ENCODE data around the gene SMAP2.
"Not testable (repeated sequence)": the region's sequence is repeated elsewhere in the genome, so short reads cannot be mapped to it uniquely, and the experiment has no call there.

The SMAP2 gene

DNA sequence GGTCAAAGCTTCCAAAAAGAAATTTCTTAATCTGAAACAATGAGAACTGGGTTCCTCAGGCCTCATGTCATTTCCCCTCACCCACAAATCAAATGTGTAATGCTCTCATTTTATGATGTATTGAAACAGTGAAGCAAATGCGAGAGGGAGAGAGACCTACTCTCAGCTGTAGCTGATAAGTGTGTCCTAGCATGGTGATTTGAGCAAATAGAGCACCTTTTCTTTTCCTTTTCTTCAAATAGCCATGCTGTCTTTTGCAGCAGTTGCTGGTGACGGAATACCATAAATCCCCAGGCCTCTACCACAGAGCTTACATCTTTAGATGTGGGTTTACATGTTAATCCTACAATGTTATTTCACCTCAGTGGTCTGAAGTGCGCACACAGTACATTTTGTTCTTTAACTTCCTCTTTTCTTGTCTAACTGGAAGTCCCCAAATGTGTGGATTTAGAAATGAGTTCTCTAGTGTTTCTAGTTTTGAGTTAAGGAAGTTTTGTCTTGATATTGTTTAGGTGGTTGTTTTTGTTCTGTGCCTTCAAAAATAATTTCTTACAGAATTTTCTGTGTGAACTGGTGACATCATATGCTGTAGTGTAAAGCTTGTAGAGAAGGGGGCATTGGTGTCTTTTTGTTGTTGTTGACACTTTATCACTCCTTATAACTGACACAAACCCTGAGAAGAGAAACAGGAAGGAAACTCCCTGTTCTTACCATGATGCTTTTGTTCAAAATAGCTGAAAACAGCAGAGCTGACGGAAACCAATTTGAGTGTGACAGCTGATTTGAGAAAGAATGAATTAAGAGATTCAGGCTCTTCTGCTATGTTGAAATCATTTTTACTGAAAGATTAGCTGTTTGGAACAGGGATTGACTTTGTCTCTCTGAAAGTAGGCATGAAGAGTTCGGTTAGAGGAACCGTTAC, 12.2 kb downstream of the SMAP2 start:
- TF ChIP-seq FOXP2 (optimal IDR thresholded peaks at IDR 0.05; ENCODE audit: control extremely low read depth, extremely low read length, insufficient read depth) (peak; percentile 90), EZH2 (IDR thresholded peaks at IDR 0.05) (no peak)
- Histone ChIP-seq H3K36me3 (ENCODE audit: insufficient read depth, low read length) (no peaks in the 10 kb centered on the region), H3K4me3 (peak overlapping the region; percentile 70), H3K9me3 (ENCODE audit: low read depth, low read length) (no peaks in the 10 kb centered on the region), H3K9ac (ENCODE audit: insufficient read length) (peak overlapping the region; percentile 59), H3K27ac (peak overlapping the region; percentile 92)
- no peak for DNase-seq (ENCODE audit: low read depth, low spot score)

- no peak for DNase-seq (ENCODE audit: low read depth, low spot score)
- Histone ChIP-seq H3K4me3 (peak overlapping the region; percentile 70), H3K9me3 (ENCODE audit: low read depth, low read length) (no peaks in the 10 kb centered on the region), H3K36me3 (ENCODE audit: insufficient read depth, low read length) (no peaks in the 10 kb centered on the region), H3K27ac (peak overlapping the region; percentile 92), H3K9ac (ENCODE audit: insufficient read length) (peak overlapping the region; percentile 59)
- no peak for TF ChIP-seq POLR2AphosphoS5 (IDR thresholded peaks at IDR 0.05; ENCODE audit: borderline replicate concordance, low read depth, low read length)
- TF ChIP-seq EZH2 (IDR thresholded peaks at IDR 0.05) = no peak
- TF ChIP-seq FOXP2 (optimal IDR thresholded peaks at IDR 0.05; ENCODE audit: control extremely low read depth, extremely low read length, insufficient read depth) = no peak
These were observed 12.8 kb downstream of the SMAP2 start for GRCh38 chr1:40386359-40386723.

DNA sequence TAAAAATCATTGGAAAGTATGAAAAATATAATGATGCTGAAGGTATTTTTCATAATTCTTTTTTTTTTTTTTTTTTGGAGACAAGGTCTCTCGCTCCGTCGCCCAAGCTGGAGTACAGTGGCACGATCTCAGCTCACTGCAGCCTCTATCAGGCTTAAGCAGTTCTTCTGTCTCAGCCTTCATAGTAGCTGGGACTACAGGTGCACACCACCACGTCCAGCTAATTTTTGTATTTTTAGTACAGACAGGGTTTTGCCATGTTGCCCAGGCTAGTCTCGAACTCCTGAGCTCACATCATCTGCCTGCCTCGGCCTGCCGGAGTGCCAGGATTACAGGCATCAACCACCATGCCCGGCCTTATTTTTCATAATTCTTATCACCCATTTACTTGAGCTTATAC, 13.3 kb downstream of the SMAP2 start:
- DNase-seq (ENCODE audit: low read depth, low spot score) = no peak
- H3K9ac ChIP-seq (ENCODE audit: insufficient read length) = no peak overlapping the region
- no peaks in the 10 kb centered on the region for H3K9me3 ChIP-seq (ENCODE audit: low read depth, low read length)
- no peak for TF ChIP-seq EZH2 (IDR thresholded peaks at IDR 0.05)
- no peak for TF ChIP-seq FOXP2 (optimal IDR thresholded peaks at IDR 0.05; ENCODE audit: control extremely low read depth, extremely low read length, insufficient read depth)
- TF ChIP-seq POLR2AphosphoS5 (IDR thresholded peaks at IDR 0.05; ENCODE audit: borderline replicate concordance, low read depth, low read length) = no peak
- H3K36me3 ChIP-seq (ENCODE audit: insufficient read depth, low read length) = no peaks in the 10 kb centered on the region
- H3K27ac ChIP-seq = peak overlapping the region; percentile 92
- peak overlapping the region; percentile 70 for H3K4me3 ChIP-seq

- H3K36me3 ChIP-seq (ENCODE audit: insufficient read depth, low read length); DNase-seq (ENCODE audit: low read depth, low spot score); H3K9me3 ChIP-seq (ENCODE audit: low read depth, low read length); H3K4me3 ChIP-seq; H3K9ac ChIP-seq (ENCODE audit: insufficient read length): not testable (repeated sequence)
- peak overlapping the region; percentile 92; the same call in 1 of the 2 replicates for H3K27ac ChIP-seq
These were observed 14.1 kb downstream of the SMAP2 start for GRCh38 chr1:40387381-40388306.

DNA sequence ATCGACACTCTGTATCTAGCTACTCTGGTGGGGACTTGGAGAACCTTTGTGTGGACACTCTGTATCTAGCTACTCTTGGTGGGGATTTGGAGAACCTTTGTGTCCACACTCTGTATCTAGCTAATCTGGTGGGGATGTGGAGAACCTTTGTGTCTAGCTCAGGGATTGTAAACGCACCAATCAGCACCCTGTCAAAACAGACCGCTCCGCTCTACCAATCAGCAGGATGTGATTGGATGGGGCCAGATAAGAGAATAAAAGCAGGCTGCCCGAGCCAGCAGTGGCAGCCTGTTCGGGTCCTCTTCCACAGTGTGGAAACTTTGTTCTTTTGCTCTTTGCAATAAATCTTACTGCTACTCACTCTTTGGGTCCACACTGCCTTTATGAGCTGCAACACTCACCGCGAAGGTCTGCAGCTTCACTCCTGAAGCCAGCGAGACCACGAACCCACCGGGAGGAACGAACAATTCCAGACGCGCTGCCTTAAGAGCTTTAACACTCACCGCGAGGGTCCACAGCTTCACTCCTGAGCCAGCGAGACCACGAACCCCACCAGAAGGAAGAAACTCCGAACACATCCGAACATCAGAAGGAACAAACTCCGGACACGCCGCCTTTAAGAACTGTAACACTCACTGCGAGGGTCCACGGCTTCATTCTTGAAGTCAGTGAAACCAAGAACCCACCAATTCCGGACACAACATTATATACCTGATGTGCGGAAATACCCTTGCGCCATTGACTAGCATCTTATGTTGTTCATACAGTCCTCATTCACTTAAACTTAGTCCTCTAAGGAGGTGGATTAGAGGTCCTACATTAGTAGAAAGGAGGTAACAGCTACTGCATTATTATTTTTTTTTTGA, 15.2 kb downstream of the SMAP2 start:
- H3K9me3 ChIP-seq (ENCODE audit: low read depth, low read length); DNase-seq (ENCODE audit: low read depth, low spot score); H3K27ac ChIP-seq; H3K36me3 ChIP-seq (ENCODE audit: insufficient read depth, low read length); H3K9ac ChIP-seq (ENCODE audit: insufficient read length); H3K4me3 ChIP-seq: not testable (repeated sequence)

GRCh38 chr1:40389322-40389803, 15.8 kb downstream of the SMAP2 start:
- Histone ChIP-seq H3K9me3 (ENCODE audit: low read depth, low read length) (no peaks in the 10 kb centered on the region), H3K4me3 (no peak overlapping the region), H3K36me3 (ENCODE audit: insufficient read depth, low read length) (no peaks in the 10 kb centered on the region), H3K9ac (ENCODE audit: insufficient read length) (no peak overlapping the region), H3K27ac (no peak overlapping the region)
- TF ChIP-seq POLR2AphosphoS5 (IDR thresholded peaks at IDR 0.05; ENCODE audit: borderline replicate concordance, low read depth, low read length) (no peak), EZH2 (IDR thresholded peaks at IDR 0.05) (no peak), FOXP2 (optimal IDR thresholded peaks at IDR 0.05; ENCODE audit: control extremely low read depth, extremely low read length, insufficient read depth) (no peak)
- DNase-seq (ENCODE audit: low read depth, low spot score) = no peak

GRCh38 chr1:40389871-40390560, 16.5 kb downstream of the SMAP2 start:
- no peaks in the 10 kb centered on the region for H3K36me3 ChIP-seq (ENCODE audit: insufficient read depth, low read length)
- H3K27ac ChIP-seq = no peak overlapping the region
- no peak overlapping the region for H3K4me3 ChIP-seq
- no peaks in the 10 kb centered on the region for H3K9me3 ChIP-seq (ENCODE audit: low read depth, low read length)
- TF ChIP-seq POLR2AphosphoS5 (IDR thresholded peaks at IDR 0.05; ENCODE audit: borderline replicate concordance, low read depth, low read length) (no peak), FOXP2 (optimal IDR thresholded peaks at IDR 0.05; ENCODE audit: control extremely low read depth, extremely low read length, insufficient read depth) (no peak), EZH2 (IDR thresholded peaks at IDR 0.05) (no peak)
- no peak for DNase-seq (ENCODE audit: low read depth, low spot score)
- H3K9ac ChIP-seq (ENCODE audit: insufficient read length) = no peak overlapping the region
